ENCODE results near the gene RABGEF1.

DNA sequence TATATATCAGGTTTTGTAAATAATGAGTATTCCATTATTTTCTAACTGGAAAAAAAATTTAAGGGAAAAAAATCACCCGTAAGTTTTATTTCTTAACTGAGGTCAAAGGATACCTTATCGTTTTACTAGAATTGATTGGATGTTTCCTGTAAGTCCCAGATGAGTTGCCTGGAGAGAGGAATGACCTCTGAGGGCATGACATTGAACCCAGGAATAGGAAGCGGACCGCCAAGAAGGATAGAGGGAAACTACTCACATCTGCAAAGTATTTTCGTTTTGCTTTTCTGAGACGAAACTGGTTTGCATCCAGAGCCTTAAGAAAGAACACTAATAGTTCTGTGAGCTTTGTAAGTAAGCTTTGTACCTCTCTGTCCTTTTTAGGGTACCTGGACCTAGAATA lies 17.4 kb downstream of the RABGEF1 start:
- TF ChIP-seq CTCF (conservative IDR thresholded peaks at IDR 0.05; ENCODE audit: low read length) = no peak
- no peak for TF ChIP-seq EZH2phosphoT487 (IDR thresholded peaks at IDR 0.05; ENCODE audit: borderline replicate concordance)

All from Loucy (cell line).